Liver (tissue), 9 donors: ENCODE data around the gene BEND4. TPM values are rescaled to one million over a fixed set of nuclear protein-coding genes. Genes with fewer than 3 reads are reported as not detected.

Experiments
- DNase-seq: peaks from one replicate; pipeline ENCODE4 v3.0.0-alpha.2; 2017; ENCODE audit warnings: low spot score
- H3K27ac ChIP-seq, 2 donors: one replicate each; pipeline ENCODE4 v1.7.0; 2013; ENCODE audit warnings: inconsistent platforms in 2 of 2, low read length in 2 of 2, control low read depth in 1 of 2, low read depth in 1 of 2, mild to moderate bottlenecking in 1 of 2
- H3K27me3 ChIP-seq, 4 donors: one replicate each; pipeline versions ENCODE4 v1.6.1 to v1.7.0; 2013; ENCODE audit warnings: low read length in 3 of 4, inconsistent platforms in 1 of 4, mild to moderate bottlenecking in 1 of 4, moderate library complexity in 1 of 4; ENCODE audit not compliant: control insufficient read depth in 4 of 4, insufficient read depth in 4 of 4
- H3K36me3 ChIP-seq, 4 donors: one replicate each; pipeline versions ENCODE4 v1.6.1 to v1.7.0; 2013; ENCODE audit warnings: low read length in 3 of 4, mild to moderate bottlenecking in 3 of 4, low read depth in 1 of 4, moderate library complexity in 1 of 4; ENCODE audit not compliant: control insufficient read depth in 4 of 4, insufficient read depth in 3 of 4
- H3K4me1 ChIP-seq, 4 donors: one replicate each; pipeline versions ENCODE4 v1.6.1 to v1.7.0; 2013; ENCODE audit warnings: low read length in 3 of 4, mild to moderate bottlenecking in 3 of 4, moderate library complexity in 1 of 4; ENCODE audit not compliant: control insufficient read depth in 4 of 4, insufficient read depth in 4 of 4
- H3K4me3 ChIP-seq, 3 donors: one replicate each; pipeline versions ENCODE4 v1.6.1 to v1.7.0; 2013; ENCODE audit warnings: low read length in 3 of 3, control low read depth in 1 of 3, low read depth in 1 of 3, mild to moderate bottlenecking in 1 of 3
- H3K9ac ChIP-seq, 2 donors: one replicate each; pipeline ENCODE4 v1.7.0; 2013; ENCODE audit warnings: low read length in 2 of 2, mild to moderate bottlenecking in 2 of 2, moderate library complexity in 2 of 2, control low read depth in 1 of 2, low read depth in 1 of 2
- H3K9me3 ChIP-seq, 4 donors: one replicate each; pipeline versions ENCODE4 v1.6.1 to v1.7.0; 2013; ENCODE audit warnings: low read length in 3 of 4; ENCODE audit not compliant: control insufficient read depth in 4 of 4
- ATF3 ChIP-seq: IDR thresholded peaks from 2 replicates; pipeline ENCODE4 v1.6.1; 2016; ENCODE audit warnings: antibody characterized with exemption
- EGR1 ChIP-seq, 2 donors: IDR thresholded peaks; 2 replicates each; pipeline ENCODE4 v1.6.1; 2016 to 2018; ENCODE audit warnings: antibody characterized with exemption in 2 of 2, low read depth in 2 of 2
- FOXA1 ChIP-seq: IDR thresholded peaks from 2 replicates; pipeline ENCODE4 v1.6.1; 2016; ENCODE audit warnings: antibody characterized with exemption
- FOXA2 ChIP-seq: IDR thresholded peaks from 2 replicates; pipeline ENCODE4 v1.6.1; 2016; ENCODE audit warnings: antibody characterized with exemption
- GABPA ChIP-seq, 2 donors: IDR thresholded peaks in 1 of 2; conservative IDR thresholded peaks in 1 of 2; 2 replicates each; pipeline ENCODE4 v1.6.1; 2016; ENCODE audit warnings: antibody characterized with exemption in 2 of 2, mild to moderate bottlenecking in 1 of 2, moderate library complexity in 1 of 2
- HNF4A ChIP-seq, 2 donors: conservative IDR thresholded peaks; 2 replicates each; pipeline ENCODE4 v1.6.1; 2016; ENCODE audit warnings: antibody characterized with exemption in 2 of 2, mild to moderate bottlenecking in 2 of 2
- HNF4G ChIP-seq: IDR thresholded peaks from 2 replicates; pipeline ENCODE4 v1.6.1; 2016; ENCODE audit warnings: antibody characterized with exemption
- JUND ChIP-seq, 2 donors: IDR thresholded peaks; 2 replicates each; pipeline ENCODE4 v1.6.1; 2016; ENCODE audit warnings: antibody characterized with exemption in 2 of 2
- NR2F2 ChIP-seq: IDR thresholded peaks from 2 replicates; pipeline ENCODE4 v1.6.1; 2016; ENCODE audit warnings: antibody characterized with exemption
- RAD21 ChIP-seq, 2 donors: IDR thresholded peaks; 2 replicates each; pipeline ENCODE4 v1.6.1; 2016; ENCODE audit warnings: antibody characterized with exemption in 2 of 2, mild to moderate bottlenecking in 2 of 2
- REST ChIP-seq: IDR thresholded peaks from 2 replicates; pipeline ENCODE4 v1.6.1; 2016; ENCODE audit warnings: antibody characterized with exemption, mild to moderate bottlenecking
- RXRA ChIP-seq, 2 donors: IDR thresholded peaks; 2 replicates each; pipeline ENCODE4 v1.6.1; 2017 to 2018; ENCODE audit warnings: antibody characterized with exemption in 2 of 2, mild to moderate bottlenecking in 1 of 2
- TAF1 ChIP-seq: conservative IDR thresholded peaks from 2 replicates; pipeline ENCODE4 v1.6.1; 2016; ENCODE audit warnings: antibody characterized with exemption, mild to moderate bottlenecking
- YY1 ChIP-seq: IDR thresholded peaks from 2 replicates; pipeline ENCODE4 v1.6.1; 2016; ENCODE audit warnings: antibody characterized with exemption, mild to moderate bottlenecking
- ZBTB33 ChIP-seq: IDR thresholded peaks from 2 replicates; pipeline ENCODE4 v1.6.1; 2016; ENCODE audit warnings: antibody characterized with exemption
- WGBS: extraction: QIAGEN DNeasy Blood & Tissue Kit; methylation state at CpG from one replicate; pipeline ENCODE4 v1.1.7; 2013; 5-methylcytosine and 5-hydroxymethylcytosine counted together
- polyA plus RNA-seq, 2 donors: library from polyadenylated mRNA; stranded (reverse) in 1 of 2; unstranded in 1 of 2; fragments of 200-250 nt in 1 of 2; fragments of >200 nt in 1 of 2; fragmentation: Nextera tagmentation in 1 of 2; extraction: Ambion mirVana in 1 of 2; gene quantifications; one replicate each; pipeline versions ENCODE4 v1.2.1 to v1.2.3, GENCODE V29; 2013 to 2015
- total RNA-seq, 2 donors: library from RNA; depleted of rRNA; stranded (reverse); fragments of >200 nt; gene quantifications; one replicate each; pipeline ENCODE4 v1.2.3, GENCODE V29; 2014
- TF ChIP-seq, protein P1 (sequence below): IDR thresholded peaks from 2 replicates; pipeline ENCODE4 v1.6.1; 2016; ENCODE audit warnings: antibody characterized with exemption
- TF ChIP-seq, protein P2 (sequence below): fragments of 150-350 bp; IDR thresholded peaks from 2 replicates; pipeline ENCODE4 v1.5.1; 2017; ENCODE audit warnings: improper control_type of control experiment, low read depth, low read length; ENCODE audit not compliant: missing input control
- donor health status: healthy.
- donor health status: healthy.
- donor health status: healthy.
- donor health status: healthy.
- donor health status: healthy.

The BEND4 gene
- total and polyA plus RNA-seq, 4 donors = 0.02 to 0.28 (median 0.13) TPM

DNA sequence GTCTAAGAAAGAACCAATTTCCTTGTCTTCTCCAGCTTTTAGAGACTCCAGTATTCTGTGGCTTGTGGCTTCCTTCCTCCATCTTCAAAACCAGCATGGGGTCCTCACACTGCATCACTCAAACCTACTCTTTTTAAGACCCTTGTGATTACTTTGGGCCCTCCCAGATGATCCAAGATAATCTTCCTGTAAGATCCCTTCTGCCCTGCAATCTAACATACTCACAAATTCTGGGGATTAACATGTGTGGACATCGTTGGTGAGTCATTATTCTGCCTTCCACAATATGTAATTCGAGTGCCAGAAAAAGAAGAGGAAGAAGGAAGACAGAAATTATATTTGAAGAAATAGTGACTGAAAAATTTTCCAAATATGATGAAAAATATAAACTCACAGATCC lies 47.9 kb downstream of the BEND4 start:
- Histone ChIP-seq H3K36me3 (no peaks in the 10 kb centered on the region), H3K4me1 (no peaks in the 10 kb centered on the region), H3K9me3 (no peaks in the 10 kb centered on the region), H3K4me3 (no peak overlapping the region), H3K27ac (no peak overlapping the region), H3K9ac (no peak overlapping the region), H3K27me3 (no peaks in the 10 kb centered on the region)
- 56% methylated on average over 2 of the region's 2 CpGs for WGBS
- no peak for DNase-seq
- TF ChIP-seq NR2F2 = no peak
- no peak for TF ChIP-seq GABPA (IDR thresholded peaks at IDR 0.05 in 1 of 2, conservative IDR thresholded peaks at IDR 0.05 in 1 of 2)
- TF ChIP-seq ATF3 = no peak
- no peak for TF ChIP-seq REST
- TF ChIP-seq RAD21 (IDR thresholded peaks at IDR 0.05) = no peak
- TF ChIP-seq HNF4G = no peak
- TF ChIP-seq RXRA (IDR thresholded peaks at IDR 0.05) = no peak
- TF ChIP-seq, protein P1, sequence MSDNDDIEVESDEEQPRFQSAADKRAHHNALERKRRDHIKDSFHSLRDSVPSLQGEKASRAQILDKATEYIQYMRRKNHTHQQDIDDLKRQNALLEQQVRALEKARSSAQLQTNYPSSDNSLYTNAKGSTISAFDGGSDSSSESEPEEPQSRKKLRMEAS = no peak
- TF ChIP-seq EGR1 (IDR thresholded peaks at IDR 0.05; ENCODE audit: low read depth in 2 of 2) = no peak
- TF ChIP-seq FOXA2 = no peak
- no peak for TF ChIP-seq TAF1
- TF ChIP-seq YY1 = no peak
- no peak for TF ChIP-seq HNF4A (conservative IDR thresholded peaks at IDR 0.05)
- TF ChIP-seq FOXA1 = no peak
- TF ChIP-seq ZBTB33 = no peak
- no peak for TF ChIP-seq JUND (IDR thresholded peaks at IDR 0.05)
- TF ChIP-seq, protein P2, sequence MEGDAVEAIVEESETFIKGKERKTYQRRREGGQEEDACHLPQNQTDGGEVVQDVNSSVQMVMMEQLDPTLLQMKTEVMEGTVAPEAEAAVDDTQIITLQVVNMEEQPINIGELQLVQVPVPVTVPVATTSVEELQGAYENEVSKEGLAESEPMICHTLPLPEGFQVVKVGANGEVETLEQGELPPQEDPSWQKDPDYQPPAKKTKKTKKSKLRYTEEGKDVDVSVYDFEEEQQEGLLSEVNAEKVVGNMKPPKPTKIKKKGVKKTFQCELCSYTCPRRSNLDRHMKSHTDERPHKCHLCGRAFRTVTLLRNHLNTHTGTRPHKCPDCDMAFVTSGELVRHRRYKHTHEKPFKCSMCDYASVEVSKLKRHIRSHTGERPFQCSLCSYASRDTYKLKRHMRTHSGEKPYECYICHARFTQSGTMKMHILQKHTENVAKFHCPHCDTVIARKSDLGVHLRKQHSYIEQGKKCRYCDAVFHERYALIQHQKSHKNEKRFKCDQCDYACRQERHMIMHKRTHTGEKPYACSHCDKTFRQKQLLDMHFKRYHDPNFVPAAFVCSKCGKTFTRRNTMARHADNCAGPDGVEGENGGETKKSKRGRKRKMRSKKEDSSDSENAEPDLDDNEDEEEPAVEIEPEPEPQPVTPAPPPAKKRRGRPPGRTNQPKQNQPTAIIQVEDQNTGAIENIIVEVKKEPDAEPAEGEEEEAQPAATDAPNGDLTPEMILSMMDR = no peak
